Thyroid gland (tissue), 4 donors: ENCODE data around the gene EPHB4. TPM values are rescaled to one million over a fixed set of nuclear protein-coding genes. Genes with fewer than 3 reads are reported as not detected.

Experiments
- DNase-seq, 2 donors: peaks; one replicate each; pipeline ENCODE4 v3.0.0-alpha.2; 2019
- H3K27ac ChIP-seq, 3 donors: fragments of 200-600 bp; sonication (generic); 1 replicate in 2 of 3; 2 replicates in 1 of 3; pipeline ENCODE4 v1.5.1; 2016 to 2019; ENCODE audit warnings: mild to moderate bottlenecking in 1 of 3, moderate library complexity in 1 of 3
- H3K27me3 ChIP-seq: fragments of 200-600 bp; sonication (generic); one replicate; pipeline ENCODE4 v1.5.1; 2019
- H3K36me3 ChIP-seq, 2 donors: fragments of 200-600 bp; sonication (generic); one replicate each; pipeline ENCODE4 v1.5.1; 2016 to 2019
- H3K4me1 ChIP-seq, 2 donors: fragments of 200-600 bp; sonication (generic); one replicate each; pipeline ENCODE4 v1.5.1; 2017 to 2019
- H3K4me3 ChIP-seq, 3 donors: fragments of 200-600 bp; sonication (generic); replicated peaks in 1 of 3; 1 replicate in 2 of 3; 2 replicates in 1 of 3; pipeline ENCODE4 v1.5.1; 2016; ENCODE audit warnings: mild to moderate bottlenecking in 1 of 3
- H3K9me3 ChIP-seq: fragments of 200-600 bp; sonication (generic); one replicate; pipeline ENCODE4 v1.5.1; 2017
- POLR2A ChIP-seq, 2 donors: fragments of 450-650 bp; IDR thresholded peaks; one replicate each; pipeline ENCODE4 v1.6.1; 2017; ENCODE audit warnings: antibody characterized with exemption in 2 of 2, mild to moderate bottlenecking in 2 of 2, moderate library complexity in 1 of 2
- WGBS, 2 donors: methylation state at CpG; one replicate each; pipeline ENCODE4 v1.1.5; 2017; 5-methylcytosine and 5-hydroxymethylcytosine counted together
- intact Hi-C: fragments of 100-400 bp; cut with DNase I; formaldehyde crosslinking; loops from one replicate; pipeline ENCODE4 v1.15.1; 2023
- total RNA-seq, 4 donors: library from RNA; depleted of rRNA; stranded (reverse); fragments of >200 nt; gene quantifications; one replicate each; pipeline ENCODE4 v1.2.3, GENCODE V29; 2016
- TF ChIP-seq, protein P1 (sequence below), 6 experiments: fragments of 200-600 bp in 3 of 6; fragments of 450-650 bp in 3 of 6; sonication (generic) in 3 of 6; IDR thresholded peaks; one replicate each; pipeline ENCODE4 v1.5.1; 2016 to 2019; ENCODE audit warnings: antibody characterized with exemption in 6 of 6, mild to moderate bottlenecking in 2 of 6, inconsistent platforms in 1 of 6, moderate library complexity in 1 of 6

Gene EPHB4
- total RNA-seq, 4 donors from 2014 or later = 27.9 to 38.0 (median 35.1) TPM

DNA sequence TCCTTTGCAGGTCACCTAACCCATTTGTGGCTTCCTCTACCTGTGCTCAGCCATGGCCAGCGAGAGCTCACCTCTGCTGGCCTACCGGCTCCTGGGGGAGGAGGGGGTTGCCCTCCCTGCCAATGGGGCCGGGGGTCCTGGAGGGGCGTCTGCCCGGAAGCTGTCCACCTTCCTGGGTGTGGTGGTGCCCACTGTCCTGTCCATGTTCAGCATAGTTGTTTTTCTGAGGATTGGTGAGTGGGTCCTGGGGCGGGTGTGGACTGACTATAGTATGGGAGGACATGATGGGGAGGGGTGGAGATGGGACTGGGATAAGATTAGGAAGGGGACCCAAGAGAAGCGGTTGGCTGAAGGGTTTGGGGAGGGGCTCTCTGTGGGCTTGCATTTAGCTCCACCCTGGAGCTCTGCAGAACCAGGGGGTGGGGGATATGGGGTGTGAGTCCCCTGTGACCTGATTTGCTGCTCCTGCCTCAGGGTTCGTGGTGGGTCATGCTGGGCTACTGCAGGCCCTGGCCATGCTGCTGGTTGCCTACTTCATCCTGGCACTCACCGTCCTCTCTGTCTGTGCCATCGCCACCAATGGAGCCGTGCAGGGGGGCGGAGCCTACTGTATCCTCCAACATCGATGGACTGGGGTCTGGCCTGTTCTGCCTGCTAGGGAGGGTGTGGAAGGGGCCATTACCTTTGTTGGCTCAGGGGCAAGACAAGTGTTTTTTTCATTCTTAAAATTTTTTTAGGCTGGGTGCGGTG is 27.0 kb upstream of the EPHB4 start:
- Histone ChIP-seq H3K4me1 (peaks cover 7 to 16% of the 10 kb centered on the region in 2 donors), H3K4me3 (no peak overlapping the region)
- TF ChIP-seq, protein P1, sequence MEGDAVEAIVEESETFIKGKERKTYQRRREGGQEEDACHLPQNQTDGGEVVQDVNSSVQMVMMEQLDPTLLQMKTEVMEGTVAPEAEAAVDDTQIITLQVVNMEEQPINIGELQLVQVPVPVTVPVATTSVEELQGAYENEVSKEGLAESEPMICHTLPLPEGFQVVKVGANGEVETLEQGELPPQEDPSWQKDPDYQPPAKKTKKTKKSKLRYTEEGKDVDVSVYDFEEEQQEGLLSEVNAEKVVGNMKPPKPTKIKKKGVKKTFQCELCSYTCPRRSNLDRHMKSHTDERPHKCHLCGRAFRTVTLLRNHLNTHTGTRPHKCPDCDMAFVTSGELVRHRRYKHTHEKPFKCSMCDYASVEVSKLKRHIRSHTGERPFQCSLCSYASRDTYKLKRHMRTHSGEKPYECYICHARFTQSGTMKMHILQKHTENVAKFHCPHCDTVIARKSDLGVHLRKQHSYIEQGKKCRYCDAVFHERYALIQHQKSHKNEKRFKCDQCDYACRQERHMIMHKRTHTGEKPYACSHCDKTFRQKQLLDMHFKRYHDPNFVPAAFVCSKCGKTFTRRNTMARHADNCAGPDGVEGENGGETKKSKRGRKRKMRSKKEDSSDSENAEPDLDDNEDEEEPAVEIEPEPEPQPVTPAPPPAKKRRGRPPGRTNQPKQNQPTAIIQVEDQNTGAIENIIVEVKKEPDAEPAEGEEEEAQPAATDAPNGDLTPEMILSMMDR (IDR thresholded peaks at IDR 0.05) = no peak
- no peak for TF ChIP-seq POLR2A (IDR thresholded peaks at IDR 0.05)

DNA sequence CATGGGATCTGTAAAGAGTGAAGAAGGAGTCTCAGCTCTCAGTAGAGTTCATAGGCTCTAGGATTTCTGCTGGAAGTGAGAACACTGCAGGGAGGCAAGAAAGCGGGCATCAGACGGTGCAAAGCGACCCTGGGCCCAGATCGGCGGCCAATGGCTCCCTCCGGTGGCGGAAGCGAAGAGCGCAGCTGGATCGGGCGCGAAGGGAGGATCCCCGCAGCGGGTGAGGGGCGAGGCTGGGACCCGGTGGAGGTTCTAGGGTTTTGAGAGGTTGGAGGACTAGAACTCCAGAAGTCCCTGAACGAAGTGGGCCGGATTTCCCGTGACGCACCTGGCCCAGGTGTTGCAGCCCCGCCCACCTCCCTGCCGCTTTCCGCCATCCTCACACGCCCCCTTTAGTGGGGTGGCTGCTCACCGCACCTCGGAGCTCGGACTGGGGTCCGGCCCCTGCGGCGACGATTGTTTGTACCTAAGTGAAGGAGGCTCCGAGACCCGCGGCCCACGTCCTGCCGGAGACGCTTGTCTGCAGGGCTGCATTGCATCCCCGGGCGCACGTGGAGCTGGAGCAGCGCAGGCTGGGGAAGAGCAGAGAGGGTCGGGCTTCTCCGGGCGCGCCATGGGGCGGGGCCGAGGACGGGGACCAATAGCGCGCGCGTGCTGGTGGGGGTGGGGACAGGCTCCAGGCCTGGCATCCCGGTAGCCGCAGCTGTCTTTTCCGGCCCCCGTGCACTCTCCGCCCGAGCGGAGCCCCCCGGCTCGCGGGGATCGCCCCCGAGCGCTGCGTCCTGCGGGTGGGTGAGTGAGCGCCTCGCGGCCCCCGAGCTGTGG is 24.9 kb upstream of the EPHB4 start, which contains the start of gene SLC12A9:
SLC12A9 (plus strand) TSS at position 666 of the 825 bp plus-strand sequence. CDS start 1,485 bp downstream, outside the sequence.
- Histone ChIP-seq H3K36me3 (no peaks in the 10 kb centered on the region), H3K27me3 (no peaks in the 10 kb centered on the region), H3K4me1 (peaks cover 7 to 16% of the 10 kb centered on the region in 2 donors), H3K27ac (peak within 1 kb of the TSS in 1 of 3 donors; percentile 50), H3K4me3 (peak within 1 kb of the TSS; percentile 47 to 94 (median 71)), H3K9me3 (no peaks in the 10 kb centered on the region)
- 0 to 2% methylated on average over 7 to 22 of the region's 71 CpGs for WGBS, 2 donors
- TF ChIP-seq POLR2A (IDR thresholded peaks at IDR 0.05) = peak in 1 of 2 donors; percentile 62
- TF ChIP-seq, protein P1 (IDR thresholded peaks at IDR 0.05) = peak; percentile 81 to 94 (median 90)
- peak; percentile 90 to 92 for DNase-seq
- intact Hi-C loops = loop anchor here (2.0 to 10.0 kb wide), 2 partner anchors 53 to 147 kb away; partner anchors contain the start of gene POP7

More for the DNA sequence above, 27.0 kb upstream of the EPHB4 start:
- intact Hi-C loops = loop anchor here (10.0 kb wide), 1 partner anchor 150 kb away; the partner anchor contains the start of gene POP7
- DNase-seq = no peak
- WGBS, 2 donors = 88 to 92% methylated on average over 8 to 13 of the region's 14 CpGs
- no peaks in the 10 kb centered on the region for H3K36me3 ChIP-seq
- no peaks in the 10 kb centered on the region for H3K9me3 ChIP-seq
- H3K27ac ChIP-seq = no peak overlapping the region
- H3K27me3 ChIP-seq = no peaks in the 10 kb centered on the region

DNA sequence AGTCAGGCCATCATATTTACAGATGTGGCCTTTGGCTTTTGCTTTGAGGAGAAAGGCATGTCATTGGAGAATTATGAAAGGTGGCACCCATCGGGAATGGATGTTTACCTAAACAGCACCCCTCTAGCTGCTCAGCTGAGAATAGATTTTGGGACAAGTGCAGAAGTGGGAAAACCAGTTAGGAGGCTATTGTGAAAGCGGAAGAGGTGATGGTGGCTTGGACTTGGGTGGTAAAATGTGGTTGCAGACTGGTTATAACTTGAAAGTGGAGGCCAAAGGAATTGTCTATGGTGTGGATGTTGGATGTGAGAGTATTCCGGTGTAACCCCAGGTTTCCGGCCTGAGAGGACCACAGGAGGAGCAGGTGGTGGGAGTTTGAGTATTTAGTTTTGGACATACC is 20.0 kb upstream of the EPHB4 start:
- no peak for TF ChIP-seq POLR2A (IDR thresholded peaks at IDR 0.05)
- TF ChIP-seq, protein P1 (IDR thresholded peaks at IDR 0.05) = no peak
- intact Hi-C loops = no loop called here
- H3K36me3 ChIP-seq = no peaks in the 10 kb centered on the region

DNA sequence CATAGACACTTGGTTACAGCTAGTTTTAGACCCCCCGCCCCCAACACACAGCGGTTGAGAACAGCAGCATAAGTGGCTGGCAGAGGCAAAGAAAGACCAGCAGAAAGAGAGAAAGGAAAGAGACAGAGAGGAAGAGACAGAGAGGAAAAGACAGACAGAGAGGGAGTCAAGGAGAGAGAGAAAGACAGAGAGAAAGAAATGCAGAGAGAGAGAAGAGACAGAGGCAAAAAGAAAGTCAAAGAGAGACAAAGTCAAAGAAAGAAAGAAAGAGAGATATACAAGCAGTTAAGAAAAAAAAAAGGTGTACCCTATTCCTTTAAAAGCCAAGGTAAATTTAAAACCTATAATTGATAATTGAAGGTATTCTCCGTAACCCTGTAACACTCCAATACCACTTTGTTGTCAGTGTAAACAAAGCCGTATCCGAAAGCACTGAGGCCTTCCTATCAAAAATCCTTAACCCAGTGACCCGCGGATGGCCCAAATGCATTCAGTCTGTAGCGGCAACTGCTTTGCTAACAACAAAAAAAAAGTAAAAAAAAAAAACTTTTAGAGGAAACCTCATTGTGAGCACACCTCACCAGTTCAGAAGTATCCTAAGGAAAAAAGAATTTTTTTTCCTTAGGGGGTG is 13.3 kb upstream of the EPHB4 start:
- Histone ChIP-seq H3K4me3 (no peak overlapping the region), H3K27me3 (no peaks in the 10 kb centered on the region), H3K4me1 (peaks cover 7 to 8% of the 10 kb centered on the region in 2 donors), H3K36me3 (no peaks in the 10 kb centered on the region), H3K9me3 (no peaks in the 10 kb centered on the region), H3K27ac (no peak overlapping the region)
- 56 to 57% methylated on average over 8 of the region's 8 CpGs for WGBS, 2 donors
- TF ChIP-seq, protein P1 (IDR thresholded peaks at IDR 0.05) = no peak
- no peak for TF ChIP-seq POLR2A (IDR thresholded peaks at IDR 0.05)
- intact Hi-C loops = no loop called here
- no peak for DNase-seq

More for the DNA sequence above, 20.0 kb upstream of the EPHB4 start:
- WGBS, 2 donors = 93 to 94% methylated on average over 4 of the region's 4 CpGs
- Histone ChIP-seq H3K9me3 (no peaks in the 10 kb centered on the region), H3K4me3 (no peak overlapping the region), H3K4me1 (peaks cover 7% of the 10 kb centered on the region in 2 donors), H3K27ac (no peak overlapping the region), H3K27me3 (no peaks in the 10 kb centered on the region)
- DNase-seq = no peak
